Activated T-cell treated with anti-CD3 and anti-CD28 coated beads for 24 hours (primary cell): Measurements from ENCODE around the gene CERS4.
A peak's percentile ranks its signal among the peaks of the same experiment; 100 is the strongest.
"Not testable (repeated sequence)": the region's sequence is repeated elsewhere in the genome, so short reads cannot be mapped to it uniquely, and the experiment has no call there.

ENCODE experiments used
- DNase-seq: peaks from one replicate; pipeline ENCODE4 v3.0.0-alpha.2; 2020; ENCODE audit warnings: low read depth

Gene CERS4

DNA sequence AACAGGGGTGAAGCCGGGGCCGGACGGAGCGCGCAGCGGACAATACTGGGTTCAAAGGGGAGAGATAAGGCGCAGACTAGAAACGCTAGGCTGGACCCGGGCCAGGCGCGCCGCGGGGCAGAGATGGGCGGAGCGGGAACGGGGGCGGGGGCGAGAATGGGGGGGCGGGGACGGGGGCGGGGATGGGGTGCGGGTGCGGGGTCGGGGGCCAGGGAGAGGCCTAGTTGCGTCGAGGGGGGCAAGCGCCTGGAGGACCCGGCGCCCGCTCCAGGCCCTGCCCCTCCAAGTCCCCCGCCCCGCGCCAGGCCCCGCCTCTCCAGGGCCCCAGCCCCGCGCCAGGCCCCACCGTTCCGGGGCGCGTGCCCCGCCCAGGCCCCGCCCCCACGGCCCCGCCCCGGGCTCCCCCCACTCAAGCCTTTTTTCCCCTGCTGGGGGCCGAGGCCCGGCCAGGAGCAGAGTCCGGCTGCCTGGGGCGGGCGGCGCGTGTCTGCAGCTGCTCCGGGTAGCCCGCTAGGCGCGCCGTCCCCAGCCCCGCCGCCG, at the start of gene CERS4:
CERS4 (plus strand) TSS at position 449 of the 540 bp plus-strand sequence. CDS start 41,707 bp downstream, outside the sequence.
- DNase-seq, result peak; percentile 66

DNA sequence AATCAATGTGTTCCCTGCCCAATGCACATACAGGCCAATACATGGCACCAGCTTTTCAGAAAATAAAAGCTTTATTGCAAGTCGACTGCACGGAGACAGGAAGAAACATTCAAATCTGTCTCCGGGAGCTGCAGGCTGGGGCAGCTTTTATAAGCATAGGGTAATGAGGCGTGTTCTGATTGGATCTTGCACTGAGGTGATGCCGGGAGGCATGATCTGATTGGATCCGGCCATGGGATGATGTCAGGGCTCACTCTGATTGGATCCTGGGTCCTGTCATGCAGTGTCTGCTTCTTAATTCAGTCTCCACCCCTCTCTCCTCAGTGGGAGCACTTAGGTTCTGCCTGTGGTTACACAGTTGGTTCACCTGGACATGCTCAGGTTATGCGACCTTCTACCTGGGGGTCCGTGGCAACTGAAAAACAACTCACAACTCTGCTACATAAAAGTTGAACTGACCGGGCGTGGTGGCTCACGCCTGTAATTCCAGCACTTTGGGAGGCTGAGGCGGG, 48.0 kb upstream of the CERS4 start:
- DNase-seq, result no peak

- no peak for DNase-seq
Measured at GRCh38 chr19:8163759-8164158, 45.4 kb upstream of the CERS4 start.

DNA sequence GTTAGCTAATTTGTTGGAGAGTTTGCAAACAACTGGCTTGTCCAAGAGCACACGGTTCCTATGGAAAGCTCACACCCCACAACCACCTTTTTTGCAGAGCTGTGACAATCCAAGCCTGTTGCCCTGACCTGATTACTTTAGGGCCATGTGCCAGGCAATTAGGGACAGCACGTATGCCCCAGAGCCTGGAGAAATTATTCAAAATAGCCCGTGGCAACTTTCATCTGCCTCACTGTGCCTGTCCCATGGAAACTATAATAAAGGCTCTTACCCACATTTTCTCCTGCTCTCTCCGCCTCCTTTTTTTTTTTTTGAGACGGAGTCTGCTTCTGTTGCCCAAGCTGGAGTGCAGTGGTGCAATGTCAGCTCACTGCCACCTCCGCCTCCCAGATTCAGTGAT, 41.2 kb upstream of the CERS4 start:
- no peak for DNase-seq

DNA sequence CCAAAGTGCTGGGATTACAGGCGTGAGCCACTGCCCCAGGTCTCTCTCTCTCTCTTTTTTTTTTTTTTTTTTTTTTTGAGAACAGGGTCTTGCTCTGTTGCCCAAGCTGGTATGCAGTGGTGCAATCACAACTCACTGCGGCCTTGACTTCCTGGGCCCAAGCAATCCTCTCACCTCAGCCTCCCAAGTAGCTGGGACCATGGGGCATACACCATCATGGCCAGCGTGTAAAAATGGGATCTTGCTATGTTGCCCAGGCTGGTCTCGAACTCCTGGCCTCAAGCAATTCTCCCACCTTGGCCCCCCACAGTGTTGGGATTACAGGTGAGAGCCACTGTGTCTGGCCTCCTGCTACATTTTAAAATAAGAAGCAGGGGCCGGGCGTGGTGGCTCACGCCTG, 40.6 kb upstream of the CERS4 start:
- no peak for DNase-seq

DNA sequence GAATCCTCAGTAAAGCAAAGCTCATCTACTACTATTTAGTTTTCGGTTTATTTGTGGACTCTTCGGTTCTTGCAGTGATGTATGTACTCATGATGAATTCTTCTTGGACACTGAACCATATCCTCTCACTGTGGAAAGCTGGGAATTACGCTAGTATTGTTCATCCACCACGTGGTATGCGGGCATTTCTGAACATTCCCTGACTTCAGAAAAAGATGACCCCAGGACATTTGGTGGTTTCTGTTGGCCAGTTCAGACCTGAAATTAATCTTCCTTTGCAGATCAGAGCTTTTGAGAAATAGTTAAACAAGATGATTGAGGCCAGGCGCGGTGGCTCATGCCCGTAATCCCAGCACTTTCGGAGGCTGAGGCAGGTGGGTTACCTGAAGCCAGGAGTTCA, 34.5 kb upstream of the CERS4 start:
- no peak for DNase-seq

DNA sequence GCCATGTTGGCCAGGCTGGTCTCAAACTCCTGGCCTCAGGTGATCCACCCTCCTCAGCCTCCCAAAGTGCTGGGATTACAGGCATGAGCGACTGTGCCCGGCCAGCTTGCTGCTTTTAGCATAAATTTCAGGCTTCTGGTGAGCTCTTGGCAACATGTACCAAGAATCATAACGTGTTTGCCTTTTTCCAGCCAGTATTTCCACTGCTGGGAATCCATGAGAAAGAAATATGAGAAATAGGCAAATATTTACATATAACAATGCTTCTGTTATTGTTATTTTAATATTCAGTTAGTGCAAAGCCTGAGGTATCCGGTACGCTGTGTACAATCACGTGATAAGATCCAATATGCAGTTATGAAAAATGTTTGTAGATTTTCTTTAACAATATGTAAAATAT, 29.2 kb upstream of the CERS4 start:
- no peak for DNase-seq

- no peak for DNase-seq
Measured at GRCh38 chr19:8184274-8184673, 24.9 kb upstream of the CERS4 start.

DNA sequence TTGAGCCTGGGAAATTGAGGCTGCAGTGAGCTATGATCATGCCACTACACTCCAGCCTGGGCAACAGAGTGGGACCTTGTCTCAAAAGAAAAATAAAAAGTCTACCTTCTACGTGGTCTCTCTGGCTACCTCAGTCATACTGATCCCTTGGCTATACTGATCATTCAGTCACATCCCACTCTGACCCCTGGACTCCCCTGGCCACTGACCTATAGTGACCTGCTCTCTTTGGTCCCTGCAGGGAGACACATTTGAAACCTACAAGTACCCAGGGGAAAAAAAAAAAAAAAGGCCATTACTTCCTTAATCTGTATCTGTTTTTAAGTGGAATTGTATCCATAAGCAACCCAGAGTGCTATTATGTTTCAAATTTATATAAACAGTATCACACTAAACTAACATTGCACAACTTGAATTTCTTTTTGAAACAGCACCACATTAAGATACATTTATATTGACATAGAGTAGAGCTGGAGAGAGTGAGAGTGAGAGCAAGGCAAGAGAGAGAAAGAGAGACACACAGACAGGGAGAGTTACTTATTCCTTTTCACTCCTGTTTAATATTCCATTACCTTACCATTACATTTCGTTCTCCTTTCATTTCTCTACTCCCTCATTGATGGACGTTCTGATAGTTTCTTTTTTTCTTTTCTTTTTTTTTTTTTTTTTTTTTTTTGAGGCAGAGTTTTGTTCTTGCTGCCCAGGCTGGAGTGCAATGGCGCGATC, 23.7 kb upstream of the CERS4 start:
- no peak for DNase-seq

GRCh38 chr19:8192221-8192820, 16.8 kb upstream of the CERS4 start:
- no peak for DNase-seq

DNA sequence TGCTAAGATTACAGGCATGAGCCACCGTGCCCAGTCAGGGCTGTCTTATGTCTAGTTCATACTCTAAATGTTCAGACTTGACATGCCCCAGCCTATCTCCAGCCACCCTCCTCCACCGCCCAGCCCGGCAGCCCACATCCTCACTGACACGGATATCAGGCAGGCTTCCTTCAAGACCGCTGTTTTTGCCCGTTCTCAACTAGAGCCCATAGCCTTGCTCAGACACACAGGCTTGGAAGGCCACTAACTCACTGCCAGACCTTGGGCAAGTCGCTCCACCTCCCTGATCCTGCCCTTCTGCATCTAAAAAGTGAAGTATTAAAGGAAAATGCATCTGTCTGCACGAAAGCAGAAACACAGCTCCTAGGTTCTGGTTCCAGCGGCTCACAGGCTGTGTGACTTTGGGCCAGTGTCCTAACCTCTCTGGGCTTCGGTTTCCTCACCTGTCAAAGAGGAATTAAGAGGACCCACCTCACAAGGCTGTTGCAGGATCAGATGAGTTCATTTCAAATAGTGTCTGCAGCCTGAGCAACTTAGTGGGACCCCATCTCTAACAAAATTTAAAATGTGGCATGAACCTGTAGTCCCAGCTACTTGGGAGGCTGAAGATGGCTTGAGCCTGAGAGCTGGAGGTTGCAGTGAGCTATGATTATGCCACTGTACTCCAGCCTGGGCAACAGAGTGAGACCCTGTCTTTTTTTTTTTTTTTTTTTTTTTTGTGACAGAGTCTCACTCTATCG, 14.5 kb upstream of the CERS4 start:
- no peak for DNase-seq

- no peak for DNase-seq
Measured at GRCh38 chr19:8196271-8196927, 12.8 kb upstream of the CERS4 start.

GRCh38 chr19:8203288-8204120, 5.7 kb upstream of the CERS4 start:
- DNase-seq, result not testable (repeated sequence)

- DNase-seq, result no peak
Measured at GRCh38 chr19:8204961-8205360, 4.2 kb upstream of the CERS4 start.

GRCh38 chr19:8206147-8207087, 2.8 kb upstream of the CERS4 start:
- DNase-seq, result no peak

DNA sequence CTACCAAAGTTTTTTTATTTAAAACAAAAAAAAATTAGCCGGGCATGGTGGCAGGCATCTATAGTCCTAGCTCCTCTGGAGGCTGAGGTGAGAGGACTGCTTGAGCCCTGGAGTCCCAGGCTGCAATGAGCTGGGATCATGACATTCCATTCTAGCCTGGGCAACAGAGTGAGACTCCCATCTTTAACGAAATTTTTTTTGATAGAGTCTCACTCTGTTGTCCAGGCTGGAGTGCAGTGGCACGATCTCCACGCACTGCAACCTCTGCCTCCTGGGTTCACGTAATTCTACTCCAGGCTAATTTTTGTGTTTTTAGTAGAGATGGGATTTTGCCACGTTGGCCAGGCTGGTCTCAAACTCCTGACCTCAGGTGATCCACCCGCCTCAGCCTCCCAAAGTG, 1.8 kb upstream of the CERS4 start:
- not testable (repeated sequence) for DNase-seq

- no peak for DNase-seq
Measured at GRCh38 chr19:8208119-8208921, 850 bp upstream of the CERS4 start.

DNA sequence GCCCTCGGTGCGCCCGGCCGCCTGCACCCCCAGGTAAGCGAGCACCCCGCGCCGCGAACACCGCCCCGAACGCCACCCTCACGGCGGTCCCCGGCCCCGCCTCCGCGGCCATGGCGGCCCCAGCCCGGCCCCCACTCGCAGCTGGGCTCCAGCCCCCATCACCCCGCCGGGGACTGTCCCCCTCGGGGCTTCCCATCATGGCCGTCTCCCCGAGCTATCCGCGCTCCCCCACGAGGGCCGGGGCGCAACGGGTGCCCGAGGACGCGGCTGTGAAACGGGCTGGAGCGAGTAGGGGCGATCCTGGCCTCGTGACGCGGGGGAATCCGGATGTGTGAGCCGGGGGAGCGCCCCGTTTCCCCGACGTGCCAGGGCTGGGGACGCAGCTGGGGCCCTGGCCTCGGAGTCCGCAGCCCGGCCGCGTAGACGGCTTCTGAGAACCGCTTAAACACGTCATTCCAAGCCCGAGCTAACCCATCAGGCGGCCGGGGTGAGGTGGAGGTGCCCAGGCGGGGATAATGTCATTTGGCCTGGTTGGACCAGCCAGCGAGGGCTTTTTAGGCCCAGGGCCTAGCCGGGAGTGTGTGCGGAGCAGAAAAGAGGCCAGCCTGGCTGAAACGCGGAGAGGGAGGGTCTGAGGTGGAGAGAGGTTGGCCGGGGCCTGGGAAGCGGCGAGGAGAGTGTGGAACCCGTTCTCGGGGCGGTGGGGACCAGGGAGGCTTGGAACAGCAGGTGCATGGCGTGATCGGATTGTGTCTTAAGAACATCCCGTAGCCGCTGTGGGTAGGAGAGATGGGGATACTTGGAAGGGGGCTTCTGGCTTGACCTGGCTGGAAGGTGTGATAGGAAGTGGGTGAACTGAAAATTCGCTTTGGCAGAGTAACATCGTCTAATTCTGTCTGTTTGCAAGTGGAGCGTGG, 550 bp downstream of the CERS4 start:
- peak; percentile 66 for DNase-seq
